ENCODE measurements around the gene AXIN2.
"Not testable (repeated sequence)": the region's sequence is repeated elsewhere in the genome, so short reads cannot be mapped to it uniquely, and the experiment has no call there.

AXIN2 gene

DNA sequence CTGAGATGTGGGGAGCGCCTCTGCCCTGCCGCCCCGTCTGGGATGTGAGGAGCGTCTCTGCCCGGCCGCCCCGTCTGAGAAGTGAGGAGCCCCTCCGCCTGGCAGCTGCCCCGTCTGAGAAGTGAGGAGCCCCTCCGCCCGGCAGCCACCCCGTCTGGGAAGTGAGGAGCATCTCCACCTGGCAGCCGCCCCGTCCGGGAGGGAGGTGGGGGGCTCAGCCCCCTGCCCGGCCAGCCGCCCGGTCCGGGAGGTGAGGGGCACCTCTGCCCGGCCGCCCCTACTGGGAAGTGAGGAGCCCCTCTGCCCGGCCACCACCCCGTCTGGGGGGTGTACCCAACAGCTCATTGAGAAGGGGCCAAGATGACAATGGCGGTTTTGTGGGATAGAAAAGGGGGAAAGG lies 77.0 kb downstream of the AXIN2 start:
- not testable (repeated sequence) for DNase-seq (ENCODE audit: low read depth, low spot score)

DNA sequence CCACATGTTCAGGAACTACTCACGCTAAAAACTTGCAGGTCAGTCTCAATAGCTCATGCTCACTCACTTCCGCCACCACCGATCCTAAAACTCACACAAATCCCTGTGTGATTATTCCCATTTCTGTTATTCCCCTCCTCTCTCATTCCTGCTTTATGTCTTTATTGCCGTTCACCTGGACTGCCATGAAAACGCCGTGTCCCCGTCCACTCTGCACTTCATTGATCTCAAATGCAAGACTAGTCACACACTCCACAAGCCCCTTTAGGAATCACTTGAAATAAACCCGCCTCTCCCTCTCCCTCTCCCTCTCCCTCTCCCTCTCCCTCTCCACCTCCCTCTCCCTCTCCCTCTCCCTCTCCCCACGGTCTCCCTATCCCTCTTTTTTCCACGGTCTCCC lies 78.0 kb downstream of the AXIN2 start:
- no peak for DNase-seq (ENCODE audit: low read depth, low spot score)

DNA sequence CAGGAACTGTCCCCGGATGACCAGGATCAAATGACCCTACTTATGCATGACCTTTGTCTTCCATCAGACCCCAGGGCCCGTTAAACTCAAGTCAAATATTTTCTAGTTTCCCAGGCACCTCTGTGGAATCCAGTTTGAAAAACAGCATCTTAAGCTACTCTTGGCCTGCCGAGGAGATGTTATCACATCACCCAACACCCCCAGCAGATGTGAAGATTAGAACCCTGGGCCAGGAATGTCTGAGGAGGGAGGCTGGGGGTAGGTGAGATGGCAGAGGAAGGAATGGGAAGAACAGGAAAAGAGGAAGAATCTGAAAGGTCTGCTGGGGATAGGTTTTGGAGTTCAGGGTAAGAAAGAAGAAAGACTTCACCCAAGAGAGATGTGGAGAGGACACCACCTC lies 79.2 kb downstream of the AXIN2 start:
- no peak for DNase-seq (ENCODE audit: low read depth, low spot score)

DNA sequence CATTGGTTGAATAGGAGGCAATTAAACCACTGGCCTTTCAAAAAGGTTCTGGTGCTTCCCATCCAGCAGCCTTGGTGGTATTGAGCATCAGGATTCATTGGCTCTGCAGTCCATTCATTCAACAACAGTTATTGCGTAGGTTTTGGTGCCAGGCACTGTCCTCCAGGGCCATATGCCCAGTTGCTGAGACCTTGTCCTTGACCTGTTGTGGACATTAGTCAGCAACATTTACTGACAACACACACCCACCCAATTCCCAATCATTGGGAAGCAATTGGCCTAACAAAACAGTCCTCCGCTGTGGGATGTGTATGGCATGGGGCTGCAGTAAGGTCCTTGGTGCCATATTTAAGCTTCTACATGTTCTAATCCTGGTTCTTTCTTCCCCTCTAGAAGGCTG lies 82.2 kb downstream of the AXIN2 start:
- DNase-seq (ENCODE audit: low read depth, low spot score) = no peak

All from smooth muscle cell of the brain vasculature (primary cell).